MM.1S (cell line): ENCODE data around the gene SP100.
A peak's percentile ranks its signal among the peaks of the same experiment; 100 is the strongest.

Experiments used
- DNase-seq: peaks from one replicate; pipeline ENCODE4 v3.0.0-alpha.2; 2015
- H2AFZ ChIP-seq: fragments of 300-600 bp; sonication (generic); 2 replicates; pipeline ENCODE4 v1.6.0; 2016; ENCODE audit warnings: antibody characterized with exemption, low read length
- H3F3A ChIP-seq: fragments of 300-600 bp; sonication (generic); 2 replicates; pipeline ENCODE4 v1.6.1; 2016; ENCODE audit warnings: mild to moderate bottlenecking, antibody characterized with exemption, low read length, moderate library complexity, mixed read lengths; ENCODE audit not compliant: insufficient read depth
- H3K27ac ChIP-seq: fragments of 300-600 bp; sonication (generic); 2 replicates; pipeline ENCODE4 v1.5.1; 2016; ENCODE audit warnings: mild to moderate bottlenecking, low read length
- H3K27me3 ChIP-seq: fragments of 300-600 bp; sonication (generic); replicated peaks from 2 replicates; pipeline ENCODE4 v1.6.0; 2016; ENCODE audit warnings: low read length; ENCODE audit not compliant: insufficient read depth
- H3K36me3 ChIP-seq: fragments of 300-600 bp; sonication (generic); replicated peaks from 2 replicates; pipeline ENCODE4 v1.6.1; 2016; ENCODE audit warnings: mild to moderate bottlenecking, low read length, mixed read lengths; ENCODE audit not compliant: insufficient read depth
- H3K4me1 ChIP-seq: fragments of 300-600 bp; sonication (generic); 2 replicates; pipeline ENCODE4 v1.6.1; 2016; ENCODE audit warnings: low read length, mixed read lengths
- H3K4me2 ChIP-seq: fragments of 300-600 bp; sonication (generic); 2 replicates; pipeline ENCODE4 v1.6.0; 2016; ENCODE audit warnings: low read depth, low read length
- H3K4me3 ChIP-seq: fragments of 300-600 bp; sonication (generic); 2 replicates; pipeline ENCODE4 v1.5.1; 2016; ENCODE audit warnings: low read length, mixed read lengths
- H3K79me2 ChIP-seq: fragments of 300-600 bp; sonication (generic); 2 replicates; pipeline ENCODE4 v1.6.1; 2016; ENCODE audit warnings: mixed run types, low read length, mixed read lengths
- H3K9ac ChIP-seq: fragments of 300-600 bp; sonication (generic); 2 replicates; pipeline ENCODE4 v1.6.1; 2016; ENCODE audit warnings: low read length, mixed read lengths
- H3K9me2 ChIP-seq: fragments of 300-600 bp; sonication (generic); replicated peaks from 2 replicates; pipeline ENCODE4 v1.6.1; 2016; ENCODE audit warnings: mild to moderate bottlenecking, low read length, mixed read lengths; ENCODE audit not compliant: insufficient read depth
- H3K9me3 ChIP-seq: fragments of 300-600 bp; sonication (generic); replicated peaks from 2 replicates; pipeline ENCODE4 v1.6.1; 2016; ENCODE audit warnings: mild to moderate bottlenecking, low read length, mixed read lengths; ENCODE audit not compliant: insufficient read depth
- H4K20me1 ChIP-seq: fragments of 300-600 bp; sonication (generic); 2 replicates; pipeline ENCODE4 v1.6.1; 2016; ENCODE audit warnings: mild to moderate bottlenecking, low read length, moderate library complexity, mixed read lengths; ENCODE audit not compliant: insufficient read depth
- EZH2 ChIP-seq: fragments of 300-600 bp; sonication (generic); optimal IDR thresholded peaks from 2 replicates; pipeline ENCODE3; 2017; ENCODE audit warnings: low read depth, mild to moderate bottlenecking, antibody characterized with exemption, low read length, mixed read lengths
- EZH2phosphoT487 ChIP-seq: fragments of 300-600 bp; sonication (generic); IDR thresholded peaks from 2 replicates; pipeline ENCODE4 v1.6.1; 2018; ENCODE audit warnings: antibody characterized with exemption, low read length
- TF ChIP-seq, protein P1 (sequence below): fragments of 300-600 bp; sonication (generic); IDR thresholded peaks from 2 replicates; pipeline ENCODE4 v1.5.1; 2016; ENCODE audit warnings: antibody characterized with exemption, low read length, mixed read lengths

SP100 gene

DNA sequence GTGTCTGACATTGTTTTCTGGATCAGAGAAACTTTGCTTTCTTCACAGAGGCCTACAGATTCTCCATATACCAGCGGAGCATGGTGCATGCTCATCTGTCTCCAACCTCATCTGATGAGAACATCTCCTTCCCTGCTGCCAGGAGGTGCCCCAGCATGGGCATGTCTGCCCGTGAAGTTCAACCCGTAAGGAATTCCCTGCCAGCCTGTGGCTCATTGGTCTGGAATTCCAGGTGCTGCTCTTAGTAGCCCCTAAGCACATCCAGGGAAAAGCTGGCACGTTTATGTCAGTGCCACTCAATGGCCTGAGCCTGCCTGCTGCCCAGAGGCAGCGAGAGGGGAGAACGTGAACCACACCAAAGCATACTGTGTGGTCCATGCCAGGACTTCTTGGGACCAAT, 1.7 kb upstream of the SP100 start:
- DNase-seq: no peak
- no peaks in the 10 kb centered on the region for H3K9me3 ChIP-seq
- H3K27ac ChIP-seq: no peak overlapping the region

DNA sequence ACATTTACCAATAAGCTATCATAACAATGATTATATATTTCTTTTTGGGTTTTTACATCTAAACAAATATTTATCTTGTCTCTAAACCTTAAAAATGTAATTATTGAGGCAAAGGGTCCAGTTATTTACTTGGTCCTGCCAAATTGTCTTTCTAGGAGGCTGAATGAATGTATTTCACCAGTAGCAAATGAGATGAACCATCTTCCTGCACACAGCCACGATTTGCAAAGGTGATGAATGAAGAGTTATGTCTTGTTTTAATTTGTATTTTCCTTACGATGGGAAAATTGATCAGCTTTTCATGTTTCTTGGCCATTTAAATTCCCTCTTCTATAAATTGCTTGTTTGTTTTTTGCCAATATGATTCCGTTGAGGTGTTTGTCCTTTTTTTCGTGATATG, 1.4 kb downstream of the SP100 start:
- Histone ChIP-seq H3K4me3 (peak overlapping the region; percentile 89), H3K36me3 (no peaks in the 10 kb centered on the region), H3K79me2 (peaks cover 60% of the 10 kb centered on the region), H3F3A (peaks cover 9% of the 10 kb centered on the region), H3K9me2 (no peaks in the 10 kb centered on the region), H3K4me1 (peaks cover 15% of the 10 kb centered on the region), H4K20me1 (no peaks in the 10 kb centered on the region), H2AFZ (no peak overlapping the region), H3K4me2 (peak overlapping the region; percentile 99), H3K27me3 (no peaks in the 10 kb centered on the region), H3K9ac (peak overlapping the region; percentile 81; the same call in 1 of the 2 replicates), H3K9me3 (no peaks in the 10 kb centered on the region), H3K27ac (no peak overlapping the region; the same call in 1 of the 2 replicates)
- DNase-seq: no peak
- TF ChIP-seq EZH2: no peak
- TF ChIP-seq EZH2phosphoT487: no peak
- TF ChIP-seq, protein P1, sequence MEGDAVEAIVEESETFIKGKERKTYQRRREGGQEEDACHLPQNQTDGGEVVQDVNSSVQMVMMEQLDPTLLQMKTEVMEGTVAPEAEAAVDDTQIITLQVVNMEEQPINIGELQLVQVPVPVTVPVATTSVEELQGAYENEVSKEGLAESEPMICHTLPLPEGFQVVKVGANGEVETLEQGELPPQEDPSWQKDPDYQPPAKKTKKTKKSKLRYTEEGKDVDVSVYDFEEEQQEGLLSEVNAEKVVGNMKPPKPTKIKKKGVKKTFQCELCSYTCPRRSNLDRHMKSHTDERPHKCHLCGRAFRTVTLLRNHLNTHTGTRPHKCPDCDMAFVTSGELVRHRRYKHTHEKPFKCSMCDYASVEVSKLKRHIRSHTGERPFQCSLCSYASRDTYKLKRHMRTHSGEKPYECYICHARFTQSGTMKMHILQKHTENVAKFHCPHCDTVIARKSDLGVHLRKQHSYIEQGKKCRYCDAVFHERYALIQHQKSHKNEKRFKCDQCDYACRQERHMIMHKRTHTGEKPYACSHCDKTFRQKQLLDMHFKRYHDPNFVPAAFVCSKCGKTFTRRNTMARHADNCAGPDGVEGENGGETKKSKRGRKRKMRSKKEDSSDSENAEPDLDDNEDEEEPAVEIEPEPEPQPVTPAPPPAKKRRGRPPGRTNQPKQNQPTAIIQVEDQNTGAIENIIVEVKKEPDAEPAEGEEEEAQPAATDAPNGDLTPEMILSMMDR: no peak

More for the DNA sequence above, 1.7 kb upstream of the SP100 start:
- Histone ChIP-seq H3K9ac (no peak overlapping the region), H2AFZ (no peak overlapping the region), H3K79me2 (peaks cover 31% of the 10 kb centered on the region), H3K9me2 (no peaks in the 10 kb centered on the region), H3K4me3 (no peak overlapping the region), H3K4me2 (no peak overlapping the region), H4K20me1 (no peaks in the 10 kb centered on the region), H3K4me1 (peaks cover 23% of the 10 kb centered on the region), H3K36me3 (no peaks in the 10 kb centered on the region), H3F3A (peaks cover 20% of the 10 kb centered on the region), H3K27me3 (no peaks in the 10 kb centered on the region)
- TF ChIP-seq, protein P1: no peak
- TF ChIP-seq EZH2 (no peak), EZH2phosphoT487 (no peak)

DNA sequence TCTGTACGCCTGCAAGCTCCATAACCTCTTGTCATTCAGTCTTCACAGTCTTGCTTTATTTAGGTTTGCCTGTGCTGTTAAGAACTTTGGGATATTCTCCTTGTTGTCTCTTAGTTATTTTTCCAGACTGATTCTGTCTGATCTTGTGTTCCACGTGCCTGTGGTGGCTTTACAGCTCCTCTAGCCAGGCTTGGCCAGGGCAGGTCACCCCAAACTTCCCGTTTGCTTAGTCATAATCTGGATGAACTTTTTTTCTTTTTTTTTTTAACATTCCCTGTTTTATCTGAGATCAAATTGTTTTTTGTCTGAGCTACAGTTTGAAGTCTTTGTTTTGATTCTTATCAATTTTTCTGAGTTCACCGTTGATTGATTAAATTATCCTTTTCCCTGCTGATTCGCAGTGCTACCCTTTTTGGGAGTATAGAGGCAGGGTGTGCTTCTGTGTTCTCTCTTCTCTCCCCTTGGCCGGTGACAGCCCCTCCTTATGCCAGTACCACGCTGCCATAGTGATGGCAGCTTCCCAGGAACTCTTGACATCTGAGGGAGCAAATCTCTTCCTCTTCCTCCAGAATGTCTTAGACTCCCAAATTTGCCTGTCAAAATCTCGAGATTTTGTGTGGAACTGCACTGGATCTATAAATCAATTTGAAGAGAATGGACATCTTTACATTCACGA, 2.5 kb downstream of the SP100 start:
- no peaks in the 10 kb centered on the region for H3K9me3 ChIP-seq
- H3K27ac ChIP-seq: no peak overlapping the region
- peak overlapping the region; percentile 89 for H3K4me3 ChIP-seq
- H3K27me3 ChIP-seq: no peaks in the 10 kb centered on the region
- peak overlapping the region; percentile 81; the same call in 1 of the 2 replicates for H3K9ac ChIP-seq
- peaks cover 15% of the 10 kb centered on the region for H3K4me1 ChIP-seq
- no peaks in the 10 kb centered on the region for H4K20me1 ChIP-seq
- H2AFZ ChIP-seq: no peak overlapping the region
- TF ChIP-seq EZH2phosphoT487 (no peak), EZH2 (no peak)
- TF ChIP-seq, protein P1: no peak
- no peaks in the 10 kb centered on the region for H3K9me2 ChIP-seq
- no peak for DNase-seq
- H3K36me3 ChIP-seq: no peaks in the 10 kb centered on the region
- H3K79me2 ChIP-seq: peaks cover 69% of the 10 kb centered on the region
- peaks cover 9% of the 10 kb centered on the region for H3F3A ChIP-seq
- peak overlapping the region; percentile 99 for H3K4me2 ChIP-seq
